Medulla oblongata (tissue), 1 donor: ENCODE results near the gene TICRR.
"Not testable (repeated sequence)": the region's sequence is repeated elsewhere in the genome, so short reads cannot be mapped to it uniquely, and the experiment has no call there.

Experiments used
- DNase-seq: peaks from one replicate; pipeline ENCODE4 v3.0.0-alpha.2; 2015; ENCODE audit errors: extremely low spot score

TICRR gene

DNA sequence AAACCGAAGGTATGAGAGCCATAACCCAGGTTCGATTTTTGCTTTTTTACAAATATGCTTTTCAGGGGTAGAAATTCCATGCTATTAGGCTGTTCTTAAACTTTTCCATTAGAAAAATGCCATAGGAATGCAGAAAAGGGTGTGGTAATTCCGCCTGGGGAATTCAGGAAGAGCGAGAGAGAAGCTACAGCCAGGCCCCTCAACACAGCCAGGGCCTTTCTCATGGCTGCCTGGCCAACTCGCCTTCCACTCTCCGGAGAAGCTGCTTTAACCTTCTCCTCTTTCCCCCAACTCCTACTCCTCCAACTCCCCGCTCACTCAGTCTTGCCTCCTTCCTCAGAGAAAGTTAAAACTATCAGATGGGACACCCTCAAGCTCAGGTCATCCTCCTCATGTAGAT is 9.1 kb upstream of the TICRR start:
- DNase-seq = no peak

GRCh38 chr15:89566621-89567294 is 8.5 kb upstream of the TICRR start:
- no peak for DNase-seq

DNA sequence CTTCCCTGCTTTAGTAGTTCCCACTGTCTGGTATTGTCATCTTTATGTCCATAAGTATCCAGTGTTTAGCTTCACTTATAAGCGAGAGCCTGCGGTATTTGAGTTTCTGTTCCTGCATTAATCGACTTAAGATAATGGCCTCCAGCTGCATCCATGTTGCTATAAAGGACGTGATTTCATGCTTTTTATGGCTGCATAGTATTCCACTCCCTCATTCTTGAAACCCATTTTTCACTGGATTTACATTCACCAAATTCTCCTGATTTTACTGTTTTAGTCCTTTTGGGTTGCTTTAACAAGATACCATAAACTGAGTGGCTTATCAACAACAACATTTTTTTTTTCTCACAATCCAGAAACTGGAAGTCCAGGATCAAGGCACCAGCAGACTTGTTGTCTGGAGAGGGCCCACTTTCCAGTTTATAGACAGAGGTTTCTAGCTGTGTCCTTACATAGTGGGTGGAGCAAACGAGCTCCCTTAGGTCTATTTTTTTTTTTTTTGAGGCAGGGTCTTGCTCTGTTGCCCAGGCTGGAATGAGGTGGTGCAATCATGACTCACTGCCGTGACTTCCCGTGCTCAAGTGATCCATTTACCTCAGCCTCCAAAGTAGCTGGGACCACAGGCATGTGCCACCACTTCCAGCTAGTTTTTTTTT is 6.1 kb upstream of the TICRR start:
- DNase-seq = no peak

DNA sequence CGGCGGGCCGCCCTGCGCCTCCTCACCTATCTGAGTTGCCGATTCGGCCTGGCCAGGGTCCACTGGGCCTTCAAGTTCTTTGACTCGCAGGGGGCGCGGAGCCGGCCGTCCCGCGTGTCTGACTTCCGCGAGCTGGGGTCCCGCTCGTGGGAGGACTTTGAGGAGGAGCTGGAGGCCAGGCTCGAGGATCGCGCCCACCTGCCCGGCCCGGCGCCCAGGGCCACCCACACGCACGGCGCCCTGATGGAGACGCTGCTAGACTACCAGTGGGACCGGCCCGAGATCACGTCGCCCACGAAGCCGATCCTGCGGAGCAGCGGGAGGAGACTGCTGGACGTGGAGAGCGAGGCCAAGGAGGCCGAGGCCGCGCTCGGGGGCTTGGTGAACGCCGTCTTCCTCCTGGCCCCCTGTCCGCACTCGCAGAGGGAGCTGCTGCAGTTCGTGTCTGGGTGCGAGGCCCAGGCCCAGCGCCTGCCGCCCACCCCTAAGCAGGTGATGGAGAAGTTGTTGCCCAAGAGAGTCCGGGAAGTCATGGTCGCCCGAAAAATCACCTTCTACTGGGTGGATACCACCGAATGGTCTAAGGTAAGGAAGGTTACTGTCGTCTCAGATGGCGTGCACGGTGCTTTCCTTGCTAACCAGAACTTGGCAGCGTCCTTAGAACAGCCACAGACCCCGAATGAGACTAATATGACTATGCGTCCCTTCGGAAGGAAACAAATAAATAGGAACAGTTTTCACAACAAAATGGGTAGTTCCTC is 567 bp downstream of the TICRR start:
- DNase-seq = no peak

DNA sequence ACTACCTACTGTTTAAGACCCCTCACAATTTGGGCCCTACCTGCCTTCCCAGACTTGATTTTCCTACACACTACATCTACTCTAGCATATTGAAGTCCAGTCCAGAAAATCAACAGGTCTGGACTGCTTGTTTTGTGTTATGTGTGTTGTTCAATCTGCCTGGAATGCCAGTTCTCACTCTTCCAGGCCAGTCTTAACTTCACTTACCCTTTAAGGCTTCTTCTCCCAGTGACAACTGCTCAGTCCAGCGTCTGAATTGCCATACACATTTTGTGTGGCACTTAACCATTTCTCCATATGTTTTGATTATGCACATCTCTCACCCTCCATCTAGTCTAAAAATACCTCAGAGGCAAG is 1.1 kb downstream of the TICRR start:
- DNase-seq = no peak

- no peak for DNase-seq
Measured at GRCh38 chr15:89577776-89578115, 2.5 kb downstream of the TICRR start.

DNA sequence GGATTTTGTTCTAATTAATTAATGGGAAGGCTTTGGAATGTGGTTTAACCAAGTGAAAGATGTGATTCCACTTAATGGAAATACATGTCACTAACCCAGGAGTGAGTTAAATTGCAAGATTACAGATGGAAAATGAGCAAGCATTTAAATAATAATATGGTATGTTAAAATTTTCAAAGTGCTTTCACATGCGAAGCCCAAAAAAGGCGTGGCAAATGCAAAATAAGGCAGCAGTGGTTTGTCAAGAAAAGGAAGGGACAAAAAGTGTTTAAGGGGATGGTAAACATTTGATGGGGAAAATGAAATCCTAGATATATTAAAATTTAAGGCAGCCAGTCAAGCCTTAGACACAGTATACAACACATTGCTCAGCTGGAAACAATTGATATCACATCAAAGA is 2.9 kb downstream of the TICRR start:
- no peak for DNase-seq

GRCh38 chr15:89580747-89581146 is 5.5 kb downstream of the TICRR start:
- DNase-seq = not testable (repeated sequence)

- no peak for DNase-seq
Measured at GRCh38 chr15:89586651-89587050, 11.4 kb downstream of the TICRR start.

DNA sequence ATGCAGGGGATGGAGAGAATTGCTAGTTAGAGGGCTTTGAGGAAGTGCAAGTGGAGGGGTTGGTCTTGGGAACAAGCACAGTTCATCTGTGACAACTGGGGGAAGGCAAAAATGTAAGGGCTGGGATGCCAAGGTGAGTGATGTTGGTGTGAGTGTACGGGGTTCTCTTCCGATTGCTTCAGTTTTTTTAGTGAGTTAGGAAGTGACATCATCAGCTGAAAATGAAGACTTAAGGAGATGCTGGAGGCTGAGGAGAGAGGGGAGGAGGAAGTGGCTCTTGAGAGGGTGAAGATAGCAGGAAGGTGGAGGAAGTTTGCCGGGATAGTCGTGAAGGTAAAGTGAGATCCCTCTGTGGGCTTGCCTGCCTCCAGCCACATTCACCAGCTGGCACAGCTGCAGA is 12.7 kb downstream of the TICRR start:
- no peak for DNase-seq

DNA sequence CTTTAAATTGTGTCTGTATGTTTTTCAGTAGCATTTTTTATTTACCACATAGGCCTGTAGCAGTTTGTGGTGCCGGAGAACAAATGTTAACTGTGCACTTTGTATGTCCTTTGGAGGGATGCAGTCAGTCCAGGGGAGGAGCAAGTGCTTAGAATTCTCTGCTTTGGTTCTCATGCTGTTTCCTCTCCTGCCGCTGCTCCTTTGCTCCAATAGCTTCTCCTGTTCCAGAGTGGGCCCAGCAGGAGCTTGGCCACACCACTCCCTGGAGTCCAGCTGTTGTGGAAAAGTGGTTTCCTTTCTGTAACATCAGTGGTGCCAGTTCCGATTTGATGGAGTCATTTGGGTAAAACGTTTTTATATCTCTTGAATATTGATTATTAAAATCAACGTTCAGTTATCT is 16.6 kb downstream of the TICRR start:
- no peak for DNase-seq

DNA sequence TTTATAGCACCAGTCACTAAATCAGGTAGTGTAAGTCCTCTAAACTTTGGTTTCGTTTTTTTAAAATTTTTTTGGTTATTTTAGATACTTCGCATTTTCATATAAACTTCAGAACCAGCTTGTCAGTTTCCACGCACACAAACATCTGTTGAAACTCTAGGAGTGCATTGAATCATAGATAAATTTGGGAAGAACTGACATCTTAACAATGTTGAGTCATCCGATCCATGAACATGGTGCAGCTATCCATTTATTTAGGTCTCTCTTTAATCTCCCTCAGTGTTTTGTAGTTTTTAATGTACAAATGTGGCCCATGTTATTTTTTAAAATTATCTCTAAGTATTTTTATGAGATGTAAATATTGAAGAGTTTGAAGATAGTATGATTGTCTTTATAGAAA is 17.7 kb downstream of the TICRR start:
- no peak for DNase-seq

GRCh38 chr15:89599021-89599420 is 23.8 kb downstream of the TICRR start:
- no peak for DNase-seq

DNA sequence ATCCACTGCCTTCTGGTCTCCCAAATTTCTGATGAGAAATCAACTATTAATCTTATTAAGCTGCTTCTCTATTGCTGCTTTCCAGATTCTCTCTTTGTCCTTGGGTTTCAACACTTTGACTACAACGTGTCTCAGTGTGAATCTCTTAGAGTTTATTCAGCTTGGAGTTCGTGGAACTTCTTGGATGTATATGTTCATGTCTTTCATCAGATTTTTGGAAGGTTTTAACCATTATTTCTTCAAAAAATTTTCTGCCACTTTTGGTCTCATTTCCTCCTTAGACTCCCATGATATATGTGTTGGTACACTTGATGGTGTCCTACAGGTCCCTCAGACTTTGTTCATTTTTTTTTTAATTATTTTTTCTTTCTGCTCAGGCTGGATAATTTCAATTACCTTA is 36.0 kb downstream of the TICRR start:
- no peak for DNase-seq

DNA sequence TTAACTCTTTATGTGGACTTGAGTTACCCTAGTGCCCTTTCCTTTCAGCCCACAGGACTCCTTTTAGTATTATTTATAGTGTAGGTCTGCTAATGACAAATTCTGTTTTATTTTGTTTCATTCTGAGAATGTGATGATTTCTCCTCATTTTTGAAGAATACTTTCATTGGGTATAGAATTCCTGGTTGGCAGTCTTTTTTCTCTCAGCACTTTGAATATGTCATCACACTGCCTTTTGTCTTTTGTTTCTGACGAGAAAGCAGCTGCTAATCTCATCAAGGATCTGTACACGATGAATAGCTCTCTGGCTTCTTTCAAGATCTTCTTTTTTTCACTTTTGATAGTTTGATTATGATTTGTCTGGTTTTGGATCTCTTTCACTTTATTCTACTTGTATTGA is 37.8 kb downstream of the TICRR start:
- no peak for DNase-seq

DNA sequence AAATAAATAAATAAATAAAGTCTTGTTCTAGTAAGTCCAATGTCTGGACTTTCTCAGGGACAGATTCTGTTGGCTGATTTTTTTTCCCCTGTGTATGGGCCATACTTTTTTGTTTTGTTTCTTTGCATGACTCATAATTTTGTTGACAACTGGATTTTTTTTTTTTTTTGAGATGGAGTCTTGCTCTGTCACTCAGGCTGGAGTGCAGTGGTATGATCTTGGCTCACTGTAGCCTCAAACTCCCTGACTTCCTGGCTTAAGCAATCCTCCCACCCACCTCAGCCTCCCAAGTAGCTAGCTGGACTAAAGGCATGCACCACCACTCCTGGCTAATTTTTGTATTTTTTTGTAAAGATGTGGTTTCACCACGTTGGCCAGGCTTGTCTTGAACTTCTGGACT is 38.9 kb downstream of the TICRR start:
- no peak for DNase-seq

DNA sequence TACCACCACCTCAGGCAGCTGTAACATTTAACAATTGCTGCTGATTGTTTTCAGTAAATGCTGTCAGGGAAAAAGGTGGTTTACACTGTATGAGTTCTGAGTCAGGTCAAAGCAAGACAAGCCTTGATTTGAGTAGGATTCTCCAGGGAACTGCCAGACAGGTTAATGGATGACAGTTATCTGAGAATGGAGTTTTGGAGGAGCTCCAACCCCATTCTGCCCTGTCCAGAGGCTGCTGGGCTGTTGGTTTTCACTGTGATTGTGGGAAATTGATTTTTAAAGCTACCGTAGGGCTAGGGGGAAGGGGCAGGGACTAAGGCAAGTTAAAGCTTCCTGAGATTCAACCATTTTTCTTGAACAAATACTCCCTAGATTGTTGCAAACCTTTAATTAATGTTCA is 39.9 kb downstream of the TICRR start:
- DNase-seq = no peak

DNA sequence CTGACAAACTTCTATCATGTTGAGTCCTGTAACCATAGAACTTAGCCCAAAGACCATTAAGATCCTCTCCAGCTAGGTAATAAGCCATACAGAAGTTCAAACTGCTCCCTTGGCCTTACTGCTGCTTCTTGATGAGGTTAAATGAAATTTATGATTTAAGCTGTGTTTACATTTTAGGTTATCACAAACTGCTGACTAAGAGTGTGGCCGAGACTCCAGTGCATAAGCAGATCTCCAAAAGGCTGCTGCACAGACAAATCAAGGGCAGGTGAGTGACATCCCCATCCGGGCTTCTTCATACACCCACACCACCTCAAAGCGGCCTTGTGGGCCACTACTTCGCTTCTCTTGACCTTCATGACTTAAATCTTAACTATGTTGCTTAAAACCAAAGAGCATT is 41.0 kb downstream of the TICRR start:
- DNase-seq = no peak

GRCh38 chr15:89621547-89621946 is 46.3 kb downstream of the TICRR start:
- DNase-seq = no peak

- DNase-seq = no peak
Measured at GRCh38 chr15:89623165-89623564, 47.9 kb downstream of the TICRR start.

GRCh38 chr15:89625716-89626115 is 50.4 kb downstream of the TICRR start:
- DNase-seq = no peak

GRCh38 chr15:89627256-89627970 is 52.1 kb downstream of the TICRR start:
- DNase-seq = no peak

DNA sequence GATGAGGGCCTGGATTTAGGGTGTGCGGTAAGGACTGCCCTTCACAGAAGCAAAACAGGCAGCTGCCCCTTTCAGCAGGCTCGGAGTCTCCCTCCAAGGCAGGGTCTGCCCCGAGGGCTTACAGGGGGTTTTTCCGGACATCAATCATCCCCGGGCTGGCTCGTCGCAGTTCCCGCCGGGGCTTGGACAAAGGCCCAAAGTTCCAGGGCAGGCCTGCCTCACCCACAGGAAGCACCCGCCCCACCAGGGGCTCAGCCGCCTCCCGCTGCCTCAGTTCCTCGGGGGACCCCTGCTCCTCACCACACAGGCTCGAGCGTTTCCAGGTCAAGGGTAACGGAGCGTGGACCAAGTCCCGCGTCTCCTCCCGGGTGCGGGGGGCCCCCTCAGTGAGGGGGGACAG is 53.0 kb downstream of the TICRR start:
- DNase-seq = no peak
